Activated CD8-positive, alpha-beta memory T cell treated with anti-CD3 and anti-CD28 coated beads for 4 hours (primary cell): ENCODE data around the gene PPT2.
A peak's percentile ranks its signal among the peaks of the same experiment; 100 is the strongest.

Experiments
- DNase-seq, 2 donors: peaks; one replicate each; pipeline ENCODE4 v3.0.0-alpha.2; 2020; ENCODE audit warnings: low read depth in 2 of 2

The PPT2 gene, protein sequence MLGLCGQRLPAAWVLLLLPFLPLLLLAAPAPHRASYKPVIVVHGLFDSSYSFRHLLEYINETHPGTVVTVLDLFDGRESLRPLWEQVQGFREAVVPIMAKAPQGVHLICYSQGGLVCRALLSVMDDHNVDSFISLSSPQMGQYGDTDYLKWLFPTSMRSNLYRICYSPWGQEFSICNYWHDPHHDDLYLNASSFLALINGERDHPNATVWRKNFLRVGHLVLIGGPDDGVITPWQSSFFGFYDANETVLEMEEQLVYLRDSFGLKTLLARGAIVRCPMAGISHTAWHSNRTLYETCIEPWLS

DNA sequence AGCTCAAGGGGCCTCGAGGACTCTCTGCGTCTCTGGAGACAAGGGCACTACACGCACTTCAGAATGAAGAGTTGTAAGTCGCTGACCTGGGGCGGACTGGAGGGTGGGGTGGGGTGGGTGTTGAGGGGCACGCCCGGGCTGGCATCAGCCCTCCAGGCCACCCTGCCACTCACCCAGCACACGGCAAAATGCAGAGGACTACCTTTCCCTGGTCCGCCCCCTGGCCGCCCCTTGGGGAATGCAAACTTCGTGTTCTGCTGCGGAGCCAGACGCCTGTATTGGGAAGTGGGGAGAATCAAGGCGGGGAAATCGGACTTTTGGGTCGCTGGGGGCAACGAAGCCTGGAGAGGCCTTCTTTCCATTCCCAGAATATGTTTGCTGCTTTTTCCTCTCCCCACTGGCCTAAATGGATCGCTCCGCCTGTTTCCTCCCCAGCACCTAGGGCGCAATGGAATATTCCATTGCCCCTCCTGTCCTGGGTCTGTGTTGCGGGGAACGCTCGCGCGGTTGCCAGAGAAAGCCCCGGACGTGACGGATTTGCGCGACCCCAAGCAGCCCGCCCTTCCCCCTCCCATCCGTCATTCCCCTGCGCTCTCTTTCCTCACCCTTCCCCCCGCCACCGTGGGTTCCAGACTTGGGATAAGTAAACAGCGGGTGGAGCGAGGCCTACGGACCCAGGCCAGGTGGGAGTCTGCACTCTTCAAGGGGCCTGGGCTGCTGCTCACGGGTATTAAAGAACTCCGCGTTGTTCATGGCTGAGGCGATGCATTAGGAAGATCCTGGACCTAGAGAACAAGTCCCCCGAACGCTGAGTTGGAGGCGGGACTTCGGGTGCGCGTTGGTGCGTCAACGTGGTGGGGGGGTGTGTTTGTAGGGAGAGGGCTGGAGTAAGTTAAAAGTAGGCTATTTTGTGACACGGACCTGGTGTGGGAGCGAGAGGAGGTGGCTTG, at the start of gene PPT2:
Gene PPT2 (plus strand): TSS at position 578 of the 950 bp plus-strand sequence. CDS start 454 bp downstream, outside the sequence.
- DNase-seq: peak; percentile 58 to 59

DNA sequence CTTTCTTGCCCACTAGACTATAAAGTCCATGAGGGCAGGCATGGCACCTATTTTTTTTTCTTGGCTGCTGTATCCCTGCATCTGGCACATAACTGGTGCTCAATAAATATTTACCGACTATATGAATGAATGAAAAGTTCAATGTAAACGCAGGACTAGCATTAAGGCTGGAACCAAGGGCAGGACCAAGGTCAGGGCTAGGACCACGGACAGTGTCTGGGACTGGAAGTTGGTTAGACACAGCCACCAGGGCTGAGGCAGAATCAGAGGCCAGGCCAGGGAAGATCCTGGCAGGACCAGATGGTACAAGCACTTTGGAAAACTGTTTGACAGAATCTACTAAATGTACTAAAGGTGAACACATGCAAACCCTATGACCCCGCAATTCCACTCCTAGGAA, 48.5 kb upstream of the PPT2 start:
- no peak for DNase-seq

DNA sequence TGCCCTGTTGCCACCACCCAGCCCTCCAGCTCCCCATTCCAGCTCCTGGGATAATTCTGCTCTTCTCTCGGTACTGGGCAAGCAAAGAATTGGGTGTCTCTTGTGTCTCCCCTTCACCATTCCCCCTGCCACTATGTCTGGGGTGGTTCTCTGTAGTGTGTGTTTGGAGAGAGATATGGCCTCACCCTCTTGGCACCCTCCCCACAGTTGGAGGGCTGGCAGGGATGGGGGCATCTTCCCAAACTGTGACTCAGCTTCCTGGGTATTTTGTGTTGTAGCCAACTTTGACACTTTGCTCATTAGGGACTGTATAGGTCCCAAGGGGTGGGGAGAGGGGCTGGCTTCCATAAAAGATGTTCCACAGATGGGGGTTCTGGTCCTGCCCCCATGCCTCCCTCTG, 46.5 kb upstream of the PPT2 start:
- DNase-seq: no peak

DNA sequence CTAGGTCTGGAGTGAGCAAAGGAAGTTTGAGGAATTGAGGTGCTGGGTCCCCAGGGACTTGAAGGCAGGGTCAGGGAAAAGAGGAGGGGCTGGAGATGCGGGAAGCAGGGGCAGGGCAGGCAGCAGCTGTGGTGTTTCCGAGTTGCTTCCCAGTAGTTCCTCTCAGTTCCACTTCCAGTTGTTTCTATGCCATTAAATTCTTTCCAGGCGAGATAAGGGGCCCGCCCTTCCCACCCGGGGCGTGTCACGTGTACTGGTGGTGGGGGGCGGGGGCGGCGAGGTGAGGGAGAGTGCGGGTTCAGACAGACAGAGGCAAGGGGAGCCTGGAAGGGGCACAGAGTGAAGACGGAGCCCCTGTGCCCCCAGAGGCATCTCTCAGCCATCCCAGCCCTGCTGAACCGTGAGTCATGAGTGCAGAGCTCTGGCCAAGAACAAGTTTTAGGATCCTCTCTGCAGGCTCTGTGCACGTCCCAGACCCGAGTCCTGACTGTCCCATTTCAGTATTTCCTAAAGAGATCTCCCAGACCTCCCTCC, 45.8 kb upstream of the PPT2 start:
- no peak for DNase-seq

DNA sequence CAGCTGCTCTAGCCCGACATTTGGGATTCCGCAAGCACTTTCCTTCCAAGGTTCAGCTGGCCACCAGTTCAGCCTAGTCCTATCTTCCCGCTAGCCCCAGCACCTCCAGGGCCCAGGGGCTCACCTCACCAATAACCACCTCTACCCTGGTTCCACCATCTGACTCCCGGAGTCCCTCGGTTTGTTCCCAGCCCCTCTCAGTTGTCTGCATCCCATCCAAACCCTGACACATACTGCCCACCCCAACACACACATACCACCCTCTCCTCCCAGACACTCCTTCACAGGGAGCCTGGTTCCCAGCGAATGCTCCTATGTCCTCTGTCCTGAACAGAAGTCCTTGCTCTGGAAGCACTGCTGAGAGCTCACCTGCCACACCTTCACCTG, 45.2 kb upstream of the PPT2 start:
- DNase-seq: no peak

DNA sequence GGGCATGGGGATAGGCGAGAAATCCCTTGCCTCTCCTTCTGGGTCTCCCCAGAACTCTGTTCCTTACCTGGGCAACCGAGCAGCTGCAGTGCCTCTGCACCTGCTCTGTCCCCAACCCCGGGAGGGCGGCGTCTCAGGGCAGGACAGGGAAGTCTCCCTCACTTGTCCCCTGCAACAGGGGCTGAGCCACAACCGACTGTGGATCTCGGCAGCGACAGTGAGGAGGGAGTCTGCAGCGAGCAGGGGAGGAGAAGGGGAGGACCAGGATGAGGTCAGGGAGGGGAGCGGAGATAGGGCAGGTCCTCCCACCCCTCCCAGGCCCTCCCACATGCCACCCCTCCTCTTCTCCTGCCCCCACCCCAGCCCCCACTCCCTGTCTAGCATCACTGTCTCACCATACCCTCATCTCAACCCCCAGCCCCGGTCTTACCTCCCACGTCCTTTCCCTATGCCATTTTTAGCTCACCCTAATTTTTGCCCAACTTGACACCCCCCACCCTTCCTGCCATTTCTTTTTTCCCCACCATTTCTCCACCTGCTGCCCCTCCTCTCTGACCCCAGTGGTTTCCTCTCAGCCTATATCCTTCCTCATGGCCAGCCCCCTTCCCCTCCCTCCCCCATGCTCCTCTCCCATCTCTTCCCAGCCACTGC, 44.7 kb upstream of the PPT2 start, which contains the start of gene TNXB:
Gene TNXB (minus strand): TSS at position 225 of the 651 bp plus-strand sequence. CDS start 11,140 bp downstream, outside the sequence.
- no peak for DNase-seq

DNA sequence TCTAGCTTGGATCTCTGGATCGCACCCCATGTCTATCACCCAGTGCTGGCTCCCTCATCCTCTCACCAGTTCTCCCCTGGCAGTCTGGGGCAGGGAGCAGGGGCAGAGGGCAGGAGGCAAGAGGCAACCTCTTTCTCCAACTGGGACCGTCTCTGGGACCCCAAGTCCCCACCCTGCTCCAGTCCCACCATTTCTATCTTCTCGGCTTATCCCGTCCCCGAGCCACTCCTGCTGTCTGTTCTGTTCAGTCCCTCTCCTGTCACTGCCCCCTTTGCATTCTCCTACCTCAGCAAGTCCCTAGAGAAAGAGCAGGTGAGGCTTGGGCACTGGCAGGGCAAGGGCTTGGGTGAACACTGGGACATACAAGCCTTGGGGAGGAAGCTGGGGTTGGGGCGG, 44.2 kb upstream of the PPT2 start:
- DNase-seq: no peak

DNA sequence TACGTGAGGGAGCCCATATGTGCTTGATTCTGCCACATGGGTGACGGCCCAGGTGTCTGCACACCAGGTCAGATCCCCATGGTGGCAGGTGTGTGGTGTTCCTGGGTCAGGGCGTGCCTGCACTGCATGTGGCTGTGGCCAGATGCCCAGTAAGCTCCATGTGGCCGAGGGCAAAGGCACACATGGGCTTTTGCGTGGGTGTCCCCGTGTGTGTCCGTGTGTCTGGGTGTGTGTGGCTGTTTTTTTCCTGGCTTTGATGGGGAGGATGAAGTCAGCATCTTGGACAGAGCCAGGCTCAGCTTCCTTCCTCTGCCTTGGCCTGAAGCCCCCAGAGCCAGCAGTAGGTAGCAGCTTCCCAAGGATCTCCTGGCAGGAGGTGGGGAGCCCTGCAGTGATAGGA, 43.3 kb upstream of the PPT2 start:
- DNase-seq: no peak

DNA sequence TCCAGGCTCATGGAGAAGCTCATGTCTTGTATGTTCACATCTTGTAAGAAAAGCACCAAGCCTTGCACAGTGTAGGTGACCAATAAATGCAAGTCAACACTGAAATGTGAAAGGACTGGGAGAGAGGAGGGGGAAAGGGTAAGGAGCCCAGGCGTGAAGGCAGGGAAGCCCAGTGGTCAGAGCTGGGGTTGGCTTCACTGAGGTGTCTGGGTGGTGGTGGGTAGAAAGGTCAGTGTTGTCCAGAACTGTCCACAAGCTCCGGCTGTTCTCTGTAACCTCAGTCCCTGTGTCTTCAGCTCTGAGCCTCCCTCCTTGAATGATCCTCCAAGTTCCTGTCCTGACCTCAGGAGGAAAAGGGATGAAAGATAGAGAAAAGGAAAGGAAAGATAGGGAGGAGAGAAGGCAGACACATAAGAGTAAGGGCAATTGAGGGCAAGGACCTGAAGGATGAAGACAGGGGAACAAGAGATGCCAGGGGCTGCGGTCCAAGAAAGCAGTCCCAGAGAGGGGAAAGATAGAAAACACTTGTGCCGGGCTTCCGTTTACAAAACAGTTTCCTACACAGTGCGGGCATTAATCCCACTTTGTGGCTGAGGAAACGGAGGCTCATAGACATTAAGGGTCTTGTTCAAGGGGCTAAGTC, 42.4 kb upstream of the PPT2 start:
- no peak for DNase-seq

DNA sequence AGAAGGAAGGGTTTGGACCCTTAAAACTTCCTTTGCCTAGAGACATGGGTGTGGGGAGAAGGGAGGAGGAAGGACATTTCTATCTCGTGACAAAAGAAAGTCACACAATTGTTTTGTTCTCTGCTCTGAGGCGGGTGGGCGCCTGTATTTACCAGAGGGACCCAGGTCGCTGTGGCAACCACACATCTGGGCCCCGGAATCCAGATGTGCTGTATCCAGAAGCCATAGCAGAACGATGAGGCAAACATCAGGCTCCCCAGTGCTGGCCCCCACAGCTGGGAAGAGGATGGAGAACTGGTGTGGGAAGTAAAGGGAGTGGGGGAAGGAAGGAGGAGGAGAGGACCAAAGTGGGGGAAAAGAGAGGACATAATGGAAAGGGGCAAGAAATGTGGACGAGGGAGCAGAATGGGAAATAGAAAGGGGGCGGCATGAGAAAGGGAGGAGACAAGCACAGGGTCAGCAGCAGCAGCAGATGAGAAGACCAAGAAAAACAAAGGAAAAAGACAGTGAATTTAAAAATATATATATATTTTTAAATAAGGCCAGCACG, 41.4 kb upstream of the PPT2 start:
- DNase-seq: no peak

DNA sequence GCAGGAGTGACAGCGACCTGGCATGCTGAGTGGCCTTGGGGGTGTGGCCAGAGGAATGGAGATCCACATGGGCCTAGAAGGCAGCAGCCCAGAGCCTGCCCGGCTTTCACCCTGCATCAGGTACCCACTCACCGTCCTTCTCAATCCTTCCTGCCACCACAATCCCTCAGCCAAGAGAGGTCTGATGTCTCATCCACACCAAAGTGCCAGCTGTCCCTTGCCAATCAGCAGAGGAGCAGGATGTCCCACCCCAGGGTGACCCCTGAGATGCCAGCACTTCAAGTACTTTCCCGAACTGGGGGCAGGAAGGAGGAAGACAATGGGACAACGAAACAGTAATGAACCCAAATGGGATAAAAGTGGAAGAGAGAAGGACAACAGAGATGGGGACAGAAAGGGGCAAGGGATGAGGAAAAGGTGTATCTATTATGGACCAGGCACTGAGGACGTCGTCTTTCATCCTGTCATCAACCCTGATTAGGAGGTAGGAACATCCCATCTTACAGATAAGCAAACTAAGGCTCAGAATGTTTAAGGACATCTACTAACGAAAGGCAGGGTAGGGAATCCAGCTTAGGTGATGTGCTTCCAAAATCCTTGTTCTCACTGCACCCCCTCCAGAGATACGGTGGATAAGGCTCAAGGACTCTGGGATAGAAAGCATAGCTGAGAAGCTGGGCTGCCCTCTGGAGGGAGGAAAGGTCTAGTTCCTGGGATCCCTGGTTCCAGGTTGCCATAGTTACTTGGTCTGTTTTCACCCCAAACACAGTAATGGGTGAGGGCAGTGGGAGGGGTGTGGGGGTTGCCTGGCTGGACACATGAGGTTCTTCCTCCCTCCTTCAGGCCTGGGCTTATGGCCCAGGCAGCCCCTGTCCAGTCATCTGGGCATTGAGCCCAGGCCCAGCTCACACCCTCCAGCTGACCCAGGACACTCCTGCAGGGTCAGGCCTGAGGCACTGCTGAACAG, 40.3 kb upstream of the PPT2 start:
- DNase-seq: no peak

DNA sequence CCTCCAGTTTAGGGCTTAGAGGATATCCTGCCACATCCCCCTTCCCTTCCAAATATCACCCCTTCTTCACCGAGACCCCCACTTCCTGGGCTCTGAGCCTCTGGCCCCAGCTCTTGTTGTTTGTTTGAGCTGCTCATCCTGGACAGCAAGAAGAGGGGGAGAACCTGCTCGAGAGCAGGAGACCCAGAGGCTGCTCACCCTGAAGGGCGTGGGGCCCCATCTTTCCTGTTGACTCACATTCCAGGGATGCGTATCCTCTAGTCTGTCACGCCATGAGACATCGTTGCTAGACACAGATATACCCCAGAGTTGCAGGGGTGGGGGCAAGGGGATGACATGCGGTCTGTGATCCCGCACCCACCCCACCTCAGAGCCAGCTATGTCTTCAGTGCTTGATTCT, 39.1 kb upstream of the PPT2 start:
- DNase-seq: no peak

DNA sequence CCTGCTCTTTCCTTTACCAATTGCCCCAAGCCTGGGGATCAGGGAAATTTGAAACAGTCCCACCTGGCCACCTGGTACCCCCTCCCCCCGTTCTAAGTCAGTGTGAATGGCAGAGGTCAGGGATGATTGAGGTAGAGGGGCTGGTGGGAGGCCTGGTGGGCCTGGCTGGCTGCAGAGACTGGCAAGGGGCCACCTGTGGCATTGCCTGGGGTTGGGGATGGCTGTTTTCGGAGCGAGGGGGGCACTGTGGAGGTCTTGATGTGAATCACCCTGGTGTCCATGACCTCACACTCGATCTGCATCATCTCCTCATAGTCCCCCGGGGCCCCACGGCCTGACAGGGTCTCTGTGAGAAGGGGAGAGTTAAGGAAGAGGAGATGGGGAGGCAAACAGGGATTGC, 38.3 kb upstream of the PPT2 start:
- no peak for DNase-seq

DNA sequence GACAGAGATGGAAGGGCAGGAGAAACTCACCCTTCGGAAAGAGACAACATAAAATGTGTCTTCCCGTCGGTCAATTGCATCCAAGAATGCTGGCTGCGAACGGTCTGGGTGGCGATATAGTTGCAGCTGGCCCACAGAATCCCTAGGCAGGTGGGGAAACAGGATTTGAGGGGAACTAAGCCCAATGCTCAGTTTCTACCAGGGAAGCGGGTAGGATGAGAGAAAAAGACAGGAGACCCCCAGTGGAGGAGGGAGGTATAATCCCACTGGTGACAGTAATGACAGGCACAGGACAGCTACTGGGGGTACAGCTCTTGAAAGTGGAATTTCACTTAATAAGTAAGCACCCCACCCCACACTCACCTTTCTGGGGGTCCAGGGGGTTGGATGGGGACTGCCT, 37.3 kb upstream of the PPT2 start:
- DNase-seq: no peak

DNA sequence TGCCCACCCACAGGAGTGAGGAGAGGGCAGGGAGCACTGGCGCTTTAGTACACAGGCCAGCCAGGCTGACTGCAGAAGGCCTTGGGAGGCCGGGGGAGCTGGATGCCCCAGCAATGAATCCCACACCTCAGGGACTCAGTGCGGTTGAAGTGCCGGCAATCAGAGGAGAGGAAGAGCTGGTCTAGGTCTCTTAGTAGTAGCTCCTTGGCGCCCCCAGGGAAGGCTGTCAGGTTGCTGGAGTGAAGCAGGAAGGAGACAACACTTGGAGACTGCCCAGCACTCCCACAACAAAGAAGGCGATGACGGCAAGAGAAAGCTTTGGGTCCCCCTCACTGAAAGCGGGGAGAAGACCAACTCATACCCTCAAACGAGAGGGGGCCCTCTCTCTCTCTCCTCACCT, 36.5 kb upstream of the PPT2 start:
- no peak for DNase-seq

DNA sequence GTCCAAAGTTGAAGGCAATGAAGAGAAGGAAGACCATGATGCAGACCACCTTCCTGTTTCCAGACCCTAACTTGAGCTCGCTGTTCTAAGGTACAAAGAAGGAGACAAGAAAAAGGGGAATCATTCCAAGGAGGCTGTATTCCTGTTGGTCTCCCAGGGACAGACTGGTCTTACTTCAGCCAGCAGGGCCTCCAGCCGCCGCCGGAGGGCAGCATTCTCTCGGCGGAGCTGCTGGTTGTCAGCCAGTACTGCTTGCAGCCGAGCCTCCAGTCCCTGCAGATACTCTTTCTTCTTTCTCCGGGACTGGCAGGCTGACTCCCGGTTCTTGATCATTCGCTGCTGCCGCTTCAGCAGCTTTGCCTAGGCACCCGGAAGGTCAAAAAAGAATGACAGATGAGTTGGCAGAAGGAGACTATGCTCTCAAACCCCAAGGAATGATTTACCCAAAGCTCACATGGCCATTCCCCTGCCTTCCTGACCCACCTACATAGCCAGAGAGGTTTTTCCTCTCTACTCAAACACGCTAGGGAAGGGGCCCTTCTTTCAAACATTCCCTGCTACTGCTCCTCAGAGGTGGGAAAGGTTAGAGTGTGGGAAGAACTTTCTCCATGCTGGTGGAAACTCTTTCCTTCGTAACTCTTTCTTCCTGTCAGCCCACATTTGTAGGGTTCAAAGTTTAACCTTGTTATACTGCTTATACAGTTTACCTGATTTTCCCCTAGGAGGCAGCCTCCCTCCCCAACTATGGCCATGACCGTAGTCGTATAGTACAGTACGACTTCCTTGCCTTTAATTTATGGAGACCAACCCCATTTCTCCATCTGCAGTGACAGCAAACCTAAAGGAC, 34.9 kb upstream of the PPT2 start:
- peak; percentile 20 to 36 for DNase-seq

DNA sequence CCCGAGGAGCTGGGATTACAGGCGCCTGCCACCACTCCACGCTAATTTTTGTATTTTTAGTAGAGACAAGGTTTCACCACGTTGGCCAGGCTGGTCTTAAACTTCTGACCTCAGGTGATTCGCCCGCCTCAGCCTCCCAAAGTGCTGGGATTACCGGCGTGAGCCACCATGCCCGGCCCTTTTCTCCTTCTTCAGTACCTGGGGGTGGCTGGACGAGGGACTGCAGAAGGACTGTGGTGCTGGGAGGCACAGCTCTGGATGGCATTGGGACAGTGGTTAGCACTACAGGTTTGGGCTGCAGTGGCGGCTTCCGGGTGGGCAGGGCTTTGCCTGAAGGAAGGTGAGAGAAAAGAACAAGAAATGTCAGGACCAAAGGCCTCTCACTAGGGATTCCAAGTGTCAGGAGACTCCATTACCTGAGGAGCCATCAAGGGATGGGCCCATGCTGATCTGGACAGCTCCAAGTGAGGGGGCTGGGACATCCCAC, 33.3 kb upstream of the PPT2 start:
- DNase-seq: no peak

DNA sequence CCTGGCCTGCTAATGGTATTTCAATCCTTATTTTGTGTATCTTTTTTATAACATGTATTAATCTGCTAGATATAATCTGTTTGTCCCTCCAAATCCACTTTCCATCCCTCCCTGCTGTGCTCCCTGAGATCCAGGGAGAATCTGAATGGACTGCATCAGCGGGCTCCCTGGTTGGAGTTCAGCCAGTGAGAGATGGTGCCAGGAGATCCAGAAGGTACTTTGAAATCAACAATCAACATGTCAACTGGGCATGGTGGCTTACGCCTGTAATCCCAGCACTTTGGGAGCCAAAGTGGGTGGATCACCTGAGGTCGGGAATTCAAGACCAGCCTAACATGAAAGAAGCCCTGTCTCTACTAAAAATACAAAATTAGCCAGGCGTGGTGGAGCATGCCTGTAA, 30.3 kb upstream of the PPT2 start:
- DNase-seq: no peak

DNA sequence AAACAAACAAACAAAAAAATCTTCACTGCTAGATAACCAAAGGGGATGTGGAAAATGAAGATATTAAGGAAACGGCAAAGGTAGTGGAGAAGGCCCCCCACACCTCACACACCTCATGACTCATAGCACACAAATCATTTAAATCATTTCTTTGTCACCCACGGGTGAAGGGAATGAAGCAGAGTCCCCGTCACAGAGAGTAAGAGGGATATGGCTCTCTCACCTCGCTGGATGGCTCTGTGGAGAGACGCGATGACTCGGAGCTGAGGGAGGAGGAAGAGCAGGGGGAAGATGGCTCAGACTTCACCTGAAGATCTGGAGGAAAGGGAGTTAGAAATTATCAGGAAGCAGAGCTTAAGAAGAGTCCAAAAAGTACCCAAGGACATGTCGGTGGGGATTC, 27.1 kb upstream of the PPT2 start:
- no peak for DNase-seq
